Type B pancreatic cell (in vitro differentiated cells): ENCODE results near the gene HOXA4. TPM values are rescaled to one million over a fixed set of nuclear protein-coding genes. Genes with fewer than 3 reads are reported as not detected.

ENCODE experiments used
- DNase-seq: peaks from one replicate; pipeline ENCODE4 v3.0.0; 2021; ENCODE audit warnings: mixed read lengths; ENCODE audit not compliant: unreplicated experiment; ENCODE audit errors: extremely low spot score
- H3K27ac Mint-ChIP-seq: 2 replicates; pipeline ENCODE4 v1.8.0; 2021; ENCODE audit warnings: mild to moderate bottlenecking, mixed read lengths
- H3K27me3 Mint-ChIP-seq: 2 replicates; pipeline ENCODE4 v1.8.0; 2021; ENCODE audit warnings: mixed read lengths
- H3K36me3 Mint-ChIP-seq: 2 replicates; pipeline ENCODE4 v1.8.0; 2021; ENCODE audit warnings: mixed read lengths
- H3K4me1 Mint-ChIP-seq: one replicate; pipeline ENCODE4 v1.8.0; 2021; ENCODE audit warnings: mixed read lengths; ENCODE audit not compliant: unreplicated experiment
- H3K4me3 Mint-ChIP-seq: 2 replicates; pipeline ENCODE4 v1.8.0; 2021; ENCODE audit warnings: mild to moderate bottlenecking, mixed read lengths
- H3K9me3 Mint-ChIP-seq: 2 replicates; pipeline ENCODE4 v1.8.0; 2021; ENCODE audit warnings: mixed read lengths
- CTCF ChIP-seq: fragments of 200-600 bp; sonication (generic); conservative IDR thresholded peaks from 2 replicates; pipeline ENCODE4 v1.5.0; 2021; ENCODE audit warnings: antibody characterized with exemption, mild to moderate bottlenecking
- total RNA-seq: library from RNA; stranded (reverse); gene quantifications from 2 replicates; pipeline ENCODE4 v1.2.1, GENCODE V29; 2021; ENCODE audit warnings: low replicate concordance

The HOXA4 gene
- total RNA-seq, 1 donor from 2014 or later = 28.5 TPM

DNA sequence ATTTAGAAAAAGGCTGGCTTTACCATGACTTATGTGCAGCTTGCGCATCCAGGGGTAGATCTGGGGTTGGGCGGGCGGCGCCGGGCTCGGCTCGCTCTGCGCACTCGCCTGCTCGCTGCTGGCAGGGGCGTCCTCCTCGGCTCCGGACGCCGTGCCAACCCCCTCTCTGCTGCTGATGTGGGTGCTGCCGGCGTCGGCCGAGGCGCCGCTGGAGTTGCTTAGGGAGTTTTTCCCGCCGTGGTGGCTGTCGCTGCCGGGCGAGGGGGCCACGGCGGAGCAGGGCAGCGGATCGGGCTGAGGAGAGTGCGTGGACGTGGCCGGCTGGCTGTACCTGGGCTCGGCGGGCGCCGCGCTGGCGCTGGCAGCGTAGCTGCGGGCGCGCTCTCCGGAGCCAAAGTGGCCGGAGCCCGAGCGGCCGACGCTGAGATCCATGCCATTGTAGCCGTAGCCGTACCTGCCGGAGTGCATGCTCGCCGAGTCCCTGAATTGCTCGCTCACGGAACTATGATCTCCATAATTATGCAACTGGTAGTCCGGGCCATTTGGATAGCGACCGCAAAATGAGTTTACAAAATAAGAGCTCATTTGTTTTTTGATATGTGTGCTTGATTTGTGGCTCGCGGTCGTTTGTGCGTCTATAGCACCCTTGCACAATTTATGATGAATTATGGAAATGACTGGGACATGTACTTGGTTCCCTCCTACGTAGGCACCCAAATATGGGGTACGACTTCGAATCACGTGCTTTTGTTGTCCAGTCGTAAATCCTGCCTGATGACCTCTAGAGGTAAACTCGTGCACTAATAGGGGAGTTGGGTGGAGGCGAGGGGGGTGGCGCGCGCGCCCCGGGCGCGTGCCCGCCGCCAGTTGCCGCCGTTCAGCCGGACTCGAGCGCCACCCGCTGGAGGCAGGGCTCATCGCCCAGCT, 12.7 kb upstream of the HOXA4 start, which contains the start of gene HOXA5:
Gene HOXA5 (minus strand): TSS at position 659 of the 927 bp plus-strand sequence. CDS start 74 bp downstream, at position 585.
- peaks cover 37% of the 10 kb centered on the region for H3K36me3 Mint-ChIP-seq
- peaks cover 71% of the 10 kb centered on the region for H3K27me3 Mint-ChIP-seq
- H3K4me1 Mint-ChIP-seq = peaks cover 19% of the 10 kb centered on the region
- H3K9me3 Mint-ChIP-seq = no peaks in the 10 kb centered on the region
- peak within 1 kb of the TSS; percentile 99 for H3K4me3 Mint-ChIP-seq
- H3K27ac Mint-ChIP-seq = peak within 1 kb of the TSS; percentile 99
- TF ChIP-seq CTCF = peak; percentile 92
- DNase-seq = peak; percentile 97

GRCh38 chr7:27142580-27143022, 12.0 kb upstream of the HOXA4 start:
- TF ChIP-seq CTCF = no peak
- peak; percentile 67 for DNase-seq
- Mint-ChIP-seq H3K4me1 (peaks cover 20% of the 10 kb centered on the region), H3K27me3 (peaks cover 71% of the 10 kb centered on the region), H3K4me3 (peak overlapping the region; percentile 99), H3K27ac (peak overlapping the region; percentile 99), H3K36me3 (peaks cover 37% of the 10 kb centered on the region), H3K9me3 (no peaks in the 10 kb centered on the region)

DNA sequence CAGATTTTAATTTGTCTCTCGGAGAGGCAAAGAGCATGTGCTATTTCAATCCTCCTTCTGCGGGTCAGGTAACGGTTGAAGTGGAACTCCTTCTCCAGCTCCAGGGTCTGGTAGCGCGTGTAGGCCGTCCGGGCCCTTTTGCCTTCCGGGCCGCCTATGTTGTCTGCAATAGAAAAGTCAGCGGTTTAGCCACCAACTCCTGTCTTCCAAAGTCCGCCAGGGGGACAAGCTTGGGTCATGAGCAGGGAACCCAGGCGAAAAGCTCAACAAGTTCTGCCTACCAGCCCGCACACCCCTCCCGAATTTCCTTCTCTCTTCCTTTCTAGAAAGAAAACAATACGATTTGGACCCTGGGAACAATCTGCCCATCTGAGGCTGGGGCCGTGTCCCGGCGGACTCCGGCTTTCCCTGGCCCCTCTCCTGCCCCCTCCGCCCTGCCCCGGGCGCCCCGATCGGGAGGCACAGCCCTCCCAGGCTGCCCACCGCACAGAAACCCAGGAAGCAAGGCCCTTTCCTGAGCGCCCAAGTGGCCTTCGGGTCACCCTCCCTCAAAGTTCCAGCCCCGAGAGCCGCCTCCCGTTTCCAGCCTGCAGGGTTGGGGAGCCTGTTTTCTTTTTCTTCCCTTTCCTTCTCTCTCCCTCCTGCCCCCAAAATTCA, 11.5 kb upstream of the HOXA4 start:
- no peak for DNase-seq
- H3K27ac Mint-ChIP-seq = peak overlapping the region; percentile 99
- no peaks in the 10 kb centered on the region for H3K9me3 Mint-ChIP-seq
- H3K36me3 Mint-ChIP-seq = peaks cover 37% of the 10 kb centered on the region
- H3K4me3 Mint-ChIP-seq = peak overlapping the region; percentile 99
- H3K4me1 Mint-ChIP-seq = peaks cover 20% of the 10 kb centered on the region
- H3K27me3 Mint-ChIP-seq = peaks cover 66% of the 10 kb centered on the region
- peak; percentile 54 for TF ChIP-seq CTCF

GRCh38 chr7:27141137-27141922, 10.8 kb upstream of the HOXA4 start:
- no peak for TF ChIP-seq CTCF
- Mint-ChIP-seq H3K27ac (peak overlapping the region; percentile 99), H3K4me1 (peaks cover 21% of the 10 kb centered on the region), H3K4me3 (peak overlapping the region; percentile 99), H3K9me3 (no peaks in the 10 kb centered on the region), H3K36me3 (peaks cover 33% of the 10 kb centered on the region), H3K27me3 (peaks cover 59% of the 10 kb centered on the region)
- DNase-seq = no peak
